ENCODE data around the gene EVX1.

The EVX1 gene

GRCh38 chr7:27241189-27242056 is 1.2 kb upstream of the EVX1 start:
- peaks cover 100% of the 10 kb centered on the region for H3K27me3 ChIP-seq (ENCODE audit: insufficient read depth, low read depth, severe bottlenecking)
- H3K9me3 ChIP-seq (ENCODE audit: severe bottlenecking): peaks cover 10% of the 10 kb centered on the region
- DNase-seq: no peak
- no peaks in the 10 kb centered on the region for H3K36me3 ChIP-seq
- H3K4me3 ChIP-seq (ENCODE audit: low read depth, low read length): no peak overlapping the region
- TF ChIP-seq CTCF (IDR thresholded peaks at IDR 0.05; ENCODE audit: low read depth, low read length): no peak
- H3K27ac ChIP-seq: no peak overlapping the region

GRCh38 chr7:27242154-27242553 is 448 bp upstream of the EVX1 start:
- Histone ChIP-seq H3K36me3 (no peaks in the 10 kb centered on the region), H3K27me3 (ENCODE audit: insufficient read depth, low read depth, severe bottlenecking) (peaks cover 100% of the 10 kb centered on the region), H3K9me3 (ENCODE audit: severe bottlenecking) (peaks cover 10% of the 10 kb centered on the region), H3K4me3 (ENCODE audit: low read depth, low read length) (no peak overlapping the region), H3K27ac (no peak overlapping the region)
- no peak for DNase-seq
- no peak for TF ChIP-seq CTCF (IDR thresholded peaks at IDR 0.05; ENCODE audit: low read depth, low read length)

- peaks cover 100% of the 10 kb centered on the region for H3K27me3 ChIP-seq (ENCODE audit: insufficient read depth, low read depth, severe bottlenecking)
- peaks cover 10% of the 10 kb centered on the region for H3K9me3 ChIP-seq (ENCODE audit: severe bottlenecking)
- no peak for DNase-seq
- TF ChIP-seq CTCF (IDR thresholded peaks at IDR 0.05; ENCODE audit: low read depth, low read length): no peak
- H3K27ac ChIP-seq: no peak overlapping the region
- no peak overlapping the region for H3K4me3 ChIP-seq (ENCODE audit: low read depth, low read length)
- no peaks in the 10 kb centered on the region for H3K36me3 ChIP-seq
These were observed 950 bp downstream of the EVX1 start for GRCh38 chr7:27243340-27244163.

- Histone ChIP-seq H3K4me3 (ENCODE audit: low read depth, low read length) (no peak overlapping the region), H3K27ac (no peak overlapping the region), H3K9me3 (ENCODE audit: severe bottlenecking) (peaks cover 10% of the 10 kb centered on the region), H3K27me3 (ENCODE audit: insufficient read depth, low read depth, severe bottlenecking) (peaks cover 100% of the 10 kb centered on the region), H3K36me3 (no peaks in the 10 kb centered on the region)
- no peak for TF ChIP-seq CTCF (IDR thresholded peaks at IDR 0.05; ENCODE audit: low read depth, low read length)
- no peak for DNase-seq
These were observed 2.0 kb downstream of the EVX1 start for GRCh38 chr7:27244488-27245123.

GRCh38 chr7:27245124-27245797 is 2.7 kb downstream of the EVX1 start:
- peaks cover 10% of the 10 kb centered on the region for H3K9me3 ChIP-seq (ENCODE audit: severe bottlenecking)
- no peak overlapping the region for H3K27ac ChIP-seq
- H3K36me3 ChIP-seq: no peaks in the 10 kb centered on the region
- TF ChIP-seq CTCF (IDR thresholded peaks at IDR 0.05; ENCODE audit: low read depth, low read length): no peak
- no peak overlapping the region for H3K4me3 ChIP-seq (ENCODE audit: low read depth, low read length)
- peaks cover 100% of the 10 kb centered on the region for H3K27me3 ChIP-seq (ENCODE audit: insufficient read depth, low read depth, severe bottlenecking)
- no peak for DNase-seq

All from WERI-Rb-1 (cell line).